Astrocyte of the cerebellum (primary cell): Measurements from ENCODE around the gene PYGL.
A peak's percentile ranks its signal among the peaks of the same experiment; 100 is the strongest.

Source experiments
- DNase-seq: peaks from one replicate; pipeline ENCODE4 v3.0.0-alpha.2; 2011; ENCODE audit warnings: low read depth
- H3K4me3 ChIP-seq: 2 replicates; pipeline ENCODE4 v1.5.1; 2011; ENCODE audit warnings: mild to moderate bottlenecking, low read depth, low read length, moderate library complexity
- in situ Hi-C: cut with HindIII; loops from 2 replicates; pipeline ENCODE4 v1.10.0; 2017; ENCODE audit warnings: low sequenced_read_pairs
- TF ChIP-seq, protein P1 (sequence below): IDR thresholded peaks from 2 replicates; pipeline ENCODE4 v1.5.1; 2012; ENCODE audit warnings: low read length, low read depth, moderate library complexity, mild to moderate bottlenecking; ENCODE audit errors: missing control alignments

Gene PYGL

GRCh38 chr14:50955373-50956043 is 11.2 kb upstream of the PYGL start:
- no peak overlapping the region for H3K4me3 ChIP-seq
- DNase-seq = peak; percentile 59
- in situ Hi-C loops = loop anchor here (25.0 kb wide), 1 partner anchor 257 kb away; no protein-coding TSS in a partner anchor
- TF ChIP-seq, protein P1, sequence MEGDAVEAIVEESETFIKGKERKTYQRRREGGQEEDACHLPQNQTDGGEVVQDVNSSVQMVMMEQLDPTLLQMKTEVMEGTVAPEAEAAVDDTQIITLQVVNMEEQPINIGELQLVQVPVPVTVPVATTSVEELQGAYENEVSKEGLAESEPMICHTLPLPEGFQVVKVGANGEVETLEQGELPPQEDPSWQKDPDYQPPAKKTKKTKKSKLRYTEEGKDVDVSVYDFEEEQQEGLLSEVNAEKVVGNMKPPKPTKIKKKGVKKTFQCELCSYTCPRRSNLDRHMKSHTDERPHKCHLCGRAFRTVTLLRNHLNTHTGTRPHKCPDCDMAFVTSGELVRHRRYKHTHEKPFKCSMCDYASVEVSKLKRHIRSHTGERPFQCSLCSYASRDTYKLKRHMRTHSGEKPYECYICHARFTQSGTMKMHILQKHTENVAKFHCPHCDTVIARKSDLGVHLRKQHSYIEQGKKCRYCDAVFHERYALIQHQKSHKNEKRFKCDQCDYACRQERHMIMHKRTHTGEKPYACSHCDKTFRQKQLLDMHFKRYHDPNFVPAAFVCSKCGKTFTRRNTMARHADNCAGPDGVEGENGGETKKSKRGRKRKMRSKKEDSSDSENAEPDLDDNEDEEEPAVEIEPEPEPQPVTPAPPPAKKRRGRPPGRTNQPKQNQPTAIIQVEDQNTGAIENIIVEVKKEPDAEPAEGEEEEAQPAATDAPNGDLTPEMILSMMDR = peak; percentile 58

- no peak overlapping the region for H3K4me3 ChIP-seq
- TF ChIP-seq, protein P1 = peak; percentile 83
- peak; percentile 57 for DNase-seq
- in situ Hi-C loops = loop anchor here (25.0 kb wide), 1 partner anchor 257 kb away; no protein-coding TSS in a partner anchor
Observed at GRCh38 chr14:50954811-50955372, 10.6 kb upstream of the PYGL start.

DNA sequence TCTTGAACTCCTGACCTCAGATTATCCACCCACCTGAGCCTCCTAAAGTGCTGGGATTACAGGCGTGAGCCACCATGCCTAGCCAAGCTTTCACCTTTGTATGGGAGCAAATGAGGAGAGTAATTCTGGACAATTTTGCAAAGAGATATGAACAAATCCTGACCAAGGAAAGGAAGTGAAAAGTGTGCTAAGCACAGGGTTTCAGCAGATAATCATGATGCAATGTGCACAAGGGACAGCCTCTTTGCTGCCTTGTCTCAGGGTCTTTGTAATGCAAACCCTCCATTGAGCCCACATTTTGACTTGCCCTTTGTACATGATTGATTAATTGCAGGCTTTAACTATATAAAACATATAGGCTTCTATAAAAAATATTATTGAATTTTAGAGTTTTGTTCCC is 9.2 kb upstream of the PYGL start:
- in situ Hi-C loops = loop anchor here (25.0 kb wide), 1 partner anchor 259 kb away; no protein-coding TSS in a partner anchor
- no peak overlapping the region for H3K4me3 ChIP-seq
- no peak for DNase-seq
- TF ChIP-seq, protein P1 = no peak

- no peak for DNase-seq
- in situ Hi-C loops = loop anchor here (25.0 kb wide), 1 partner anchor 261 kb away; no protein-coding TSS in a partner anchor
- TF ChIP-seq, protein P1 = no peak
- no peak overlapping the region for H3K4me3 ChIP-seq
Observed at GRCh38 chr14:50951032-50951431, 6.7 kb upstream of the PYGL start.

DNA sequence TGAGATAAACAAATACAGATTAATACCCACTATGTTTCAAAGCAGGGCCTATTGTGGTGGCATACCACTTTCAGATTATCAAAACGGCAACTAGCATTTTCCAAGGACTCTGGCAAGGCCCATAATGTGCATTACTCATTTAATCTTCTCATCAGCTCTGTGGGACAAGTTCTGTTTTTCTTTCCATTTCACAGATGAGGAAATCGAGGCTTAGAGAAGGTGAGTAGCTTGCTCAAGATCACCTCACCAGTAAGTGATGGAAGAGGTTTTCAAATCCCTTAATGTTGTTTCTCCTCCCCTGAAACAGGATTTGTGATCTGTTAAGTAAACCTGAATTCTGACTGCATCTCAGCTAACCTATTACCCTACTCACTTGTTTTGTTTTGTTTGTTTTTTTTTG is 3.9 kb upstream of the PYGL start:
- DNase-seq = no peak
- in situ Hi-C loops = no loop called here
- TF ChIP-seq, protein P1 = no peak

GRCh38 chr14:50947446-50947845 is 3.2 kb upstream of the PYGL start:
- no peak for DNase-seq
- TF ChIP-seq, protein P1 = no peak
- no peak overlapping the region for H3K4me3 ChIP-seq
- in situ Hi-C loops = no loop called here

More for the DNA sequence above, 3.9 kb upstream of the PYGL start:
- no peak overlapping the region for H3K4me3 ChIP-seq
